Kidney (tissue), 14 donors: ENCODE results near the gene PLAAT2. TPM values are rescaled to one million over a fixed set of nuclear protein-coding genes. Genes with fewer than 3 reads are reported as not detected.
A peak's percentile ranks its signal among the peaks of the same experiment; 100 is the strongest.

Experiments
- DNase-seq, 5 donors: peaks; one replicate each; pipeline ENCODE4 v3.0.0-alpha.2; 2013 to 2020
- FAIRE-seq: peaks from 2 replicates; lab custom pipeline; 2012; peaks lifted over from hg19 to GRCh38; lab: Jason Lieb, UNC
- H3K27ac ChIP-seq, 2 donors: one replicate each; pipeline ENCODE4 v1.7.0; 2013; ENCODE audit warnings: low read depth in 2 of 2, low read length in 2 of 2, inconsistent platforms in 1 of 2
- H3K27me3 ChIP-seq: one replicate; pipeline ENCODE4 v1.7.1; 2013; ENCODE audit warnings: low read length, inconsistent platforms; ENCODE audit not compliant: control insufficient read depth, insufficient read depth
- H3K36me3 ChIP-seq, 3 donors: one replicate each; pipeline versions ENCODE4 v1.7.0 to v1.7.1; 2013; ENCODE audit warnings: low read length in 3 of 3, control low read depth in 1 of 3, inconsistent platforms in 1 of 3; ENCODE audit not compliant: insufficient read depth in 3 of 3, control insufficient read depth in 2 of 3
- H3K4me1 ChIP-seq, 3 donors: one replicate each; pipeline versions ENCODE4 v1.7.0 to v1.7.1; 2013; ENCODE audit warnings: low read length in 3 of 3, inconsistent platforms in 1 of 3, low read depth in 1 of 3; ENCODE audit not compliant: control insufficient read depth in 2 of 3, insufficient read depth in 2 of 3
- H3K4me3 ChIP-seq, 3 donors: one replicate each; pipeline versions ENCODE4 v1.7.0 to v1.8.1; 2013; ENCODE audit warnings: low read length in 3 of 3, control low read depth in 1 of 3, inconsistent platforms in 1 of 3
- H3K9ac ChIP-seq, 3 donors: one replicate each; pipeline versions ENCODE4 v1.7.0 to v1.7.1; 2013; ENCODE audit warnings: low read length in 3 of 3, control low read depth in 1 of 3, inconsistent platforms in 1 of 3
- H3K9me3 ChIP-seq, 3 donors: one replicate each; pipeline versions ENCODE4 v1.7.0 to v1.7.1; 2013; ENCODE audit warnings: low read length in 3 of 3, control low read depth in 1 of 3, inconsistent platforms in 1 of 3; ENCODE audit not compliant: control insufficient read depth in 2 of 3, insufficient read depth in 1 of 3
- intact Hi-C: fragments of 100-400 bp; cut with DNase I; formaldehyde crosslinking; loops from one replicate; pipeline ENCODE4 v1.11.1; 2022
- polyA plus RNA-seq: library from polyadenylated mRNA; stranded (reverse); fragments of 350-450 nt; fragmentation: Illumina TruSeq; extraction: RNeasy Lipid Tissue Mini Kit (QIAGEN cat#74804); gene quantifications from one replicate; pipeline ENCODE4 v1.2.3, GENCODE V29; 2014; ENCODE audit warnings: low read depth, low replicate concordance; ENCODE audit not compliant: insufficient read depth
- total RNA-seq: library from RNA; stranded (reverse); fragmentation: NEBNext Ultra II Directional; extraction: Animal tissue kit (Norgen Biotek cat#: 25700); gene quantifications from one replicate; pipeline ENCODE4 v1.2.1, GENCODE V29; 2021
- TF ChIP-seq, protein P1 (sequence below): IDR thresholded peaks from 3 replicates; pipeline ENCODE4 v1.5.1; 2012; ENCODE audit warnings: mild to moderate bottlenecking, moderate library complexity, borderline replicate concordance; ENCODE audit not compliant: insufficient read depth; ENCODE audit errors: extremely low read depth
- donor health status: control.
- donor health status: control.
- donor health status: control.
- donor health status: control.
- donor health status: control.
- donor health status: DM: yes; HTN: yes; CAD: no.
- donor health status: Normal renal cell carcinoma (clear cell type).

The PLAAT2 gene
- total and polyA plus RNA-seq, 2 donors from 2014 or later = 1.3 to 49.5 TPM

DNA sequence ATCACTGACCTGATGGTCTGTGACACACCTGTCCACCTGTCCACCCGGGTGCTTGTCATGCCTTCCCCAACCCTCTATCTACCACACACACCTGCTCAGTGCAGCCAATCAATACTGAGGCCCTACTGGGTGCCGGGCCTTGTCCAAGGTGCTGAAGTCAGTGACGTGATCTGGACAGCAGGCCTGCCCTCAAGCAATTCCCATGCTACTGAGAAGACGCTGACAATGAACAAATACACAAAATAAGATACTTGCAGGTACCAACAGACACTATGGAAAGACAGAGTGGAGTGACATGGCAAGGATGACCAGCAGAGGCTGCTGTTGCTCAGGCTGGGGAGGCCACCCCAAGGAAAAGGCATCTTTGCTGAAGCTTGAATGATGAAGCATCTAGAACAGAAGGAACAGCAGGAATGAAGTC lies 29.8 kb upstream of the PLAAT2 start:
- H3K36me3 ChIP-seq = peaks cover 0 to 15% (median 10%) of the 10 kb centered on the region in 3 donors
- no peaks in the 10 kb centered on the region for H3K4me1 ChIP-seq
- peak in 1 of 5 donors; percentile 20 for DNase-seq
- intact Hi-C loops = no loop called here
- no peak overlapping the region for H3K4me3 ChIP-seq
- H3K9ac ChIP-seq = no peak overlapping the region
- no peak for FAIRE-seq
- H3K27ac ChIP-seq = no peak overlapping the region
- no peaks in the 10 kb centered on the region for H3K27me3 ChIP-seq
- H3K9me3 ChIP-seq = no peaks in the 10 kb centered on the region
- TF ChIP-seq, protein P1, sequence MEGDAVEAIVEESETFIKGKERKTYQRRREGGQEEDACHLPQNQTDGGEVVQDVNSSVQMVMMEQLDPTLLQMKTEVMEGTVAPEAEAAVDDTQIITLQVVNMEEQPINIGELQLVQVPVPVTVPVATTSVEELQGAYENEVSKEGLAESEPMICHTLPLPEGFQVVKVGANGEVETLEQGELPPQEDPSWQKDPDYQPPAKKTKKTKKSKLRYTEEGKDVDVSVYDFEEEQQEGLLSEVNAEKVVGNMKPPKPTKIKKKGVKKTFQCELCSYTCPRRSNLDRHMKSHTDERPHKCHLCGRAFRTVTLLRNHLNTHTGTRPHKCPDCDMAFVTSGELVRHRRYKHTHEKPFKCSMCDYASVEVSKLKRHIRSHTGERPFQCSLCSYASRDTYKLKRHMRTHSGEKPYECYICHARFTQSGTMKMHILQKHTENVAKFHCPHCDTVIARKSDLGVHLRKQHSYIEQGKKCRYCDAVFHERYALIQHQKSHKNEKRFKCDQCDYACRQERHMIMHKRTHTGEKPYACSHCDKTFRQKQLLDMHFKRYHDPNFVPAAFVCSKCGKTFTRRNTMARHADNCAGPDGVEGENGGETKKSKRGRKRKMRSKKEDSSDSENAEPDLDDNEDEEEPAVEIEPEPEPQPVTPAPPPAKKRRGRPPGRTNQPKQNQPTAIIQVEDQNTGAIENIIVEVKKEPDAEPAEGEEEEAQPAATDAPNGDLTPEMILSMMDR = peak; percentile 49

DNA sequence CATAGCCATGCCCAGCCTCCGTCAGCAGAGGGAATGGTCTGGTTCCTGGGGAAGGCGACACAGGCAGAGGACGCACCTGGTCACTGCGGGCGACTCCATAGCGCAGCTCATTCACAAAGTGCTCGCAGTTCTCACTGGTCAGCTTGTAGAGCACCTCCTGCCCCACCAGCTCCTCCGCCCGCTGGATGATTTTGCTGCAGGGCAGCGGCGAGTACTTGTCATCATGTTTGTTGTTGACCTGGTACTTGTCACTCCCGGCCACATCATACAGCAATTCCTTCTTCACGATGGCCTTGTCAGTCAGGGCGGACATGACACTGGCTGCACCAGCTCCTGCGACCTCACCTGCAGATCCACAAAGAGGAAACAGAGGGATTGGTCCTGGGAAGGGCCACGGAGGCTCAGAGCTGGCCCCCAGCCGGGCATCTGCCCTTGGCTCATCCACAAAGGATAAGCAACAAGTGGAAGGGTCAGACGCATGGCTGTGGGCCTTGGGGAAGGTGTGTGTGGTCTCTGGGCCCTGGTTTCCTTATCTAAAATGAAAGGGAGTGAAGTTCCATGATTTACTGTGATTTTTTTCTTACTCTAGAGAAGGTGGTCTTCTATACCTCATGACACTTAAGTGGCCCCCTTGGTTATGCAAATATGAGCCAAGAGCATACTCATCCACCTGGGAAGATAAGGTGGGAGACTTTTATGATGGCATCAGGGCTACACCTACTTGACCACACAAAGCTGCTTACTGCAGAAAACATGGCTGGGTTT lies 27.0 kb upstream of the PLAAT2 start:
- Histone ChIP-seq H3K27me3 (no peaks in the 10 kb centered on the region), H3K9ac (no peak overlapping the region), H3K9me3 (no peaks in the 10 kb centered on the region), H3K4me1 (no peaks in the 10 kb centered on the region), H3K27ac (no peak overlapping the region), H3K36me3 (peaks cover 0 to 15% (median 10%) of the 10 kb centered on the region in 3 donors), H3K4me3 (no peak overlapping the region)
- TF ChIP-seq, protein P1 = no peak
- intact Hi-C loops = no loop called here
- no peak for DNase-seq
- no peak for FAIRE-seq

DNA sequence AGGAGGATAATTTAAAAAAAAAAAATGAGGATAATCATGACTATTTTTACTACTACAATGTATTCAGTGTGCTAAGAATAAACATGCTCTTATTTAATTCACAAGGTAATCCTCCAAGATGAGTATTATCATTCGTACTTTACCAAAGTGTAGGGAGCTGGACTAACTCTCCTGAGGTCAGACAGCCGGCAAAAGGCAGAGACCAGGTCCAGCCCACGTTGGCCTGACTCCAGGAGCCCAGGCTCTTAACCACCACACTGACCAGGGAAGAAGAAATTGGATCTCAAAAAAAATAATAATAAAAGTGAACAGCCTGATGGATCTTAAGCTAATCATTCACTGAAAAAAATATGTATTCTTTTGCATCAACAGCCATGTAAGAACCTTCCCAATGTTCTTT lies 25.8 kb upstream of the PLAAT2 start:
- Histone ChIP-seq H3K27ac (no peak overlapping the region), H3K4me1 (no peaks in the 10 kb centered on the region), H3K4me3 (no peak overlapping the region), H3K27me3 (no peaks in the 10 kb centered on the region), H3K9me3 (no peaks in the 10 kb centered on the region), H3K36me3 (peaks cover 0 to 15% (median 10%) of the 10 kb centered on the region in 3 donors), H3K9ac (no peak overlapping the region)
- TF ChIP-seq, protein P1 = no peak
- FAIRE-seq (no peak), DNase-seq (no peak)
- intact Hi-C loops = no loop called here
